SK-N-SH (cell line): Measurements from ENCODE around the gene LAMC2. TPM values are rescaled to one million over a fixed set of nuclear protein-coding genes. Genes with fewer than 3 reads are reported as not detected.

Experiments used
- CTCF ChIA-PET: fragments of 300-600, 350-600 bp; formaldehyde crosslinking; extraction: SDS; loops from one replicate; lab custom pipeline; 2021; lab: Yijun Ruan, JAX
- POLR2A ChIA-PET: fragments of 350-600 bp; sonication (Branson Sonifier 250); formaldehyde crosslinking; extraction: SDS; loops from one replicate; lab custom pipeline; 2020; ENCODE audit warnings: antibody characterized with exemption, inconsistent platforms; lab: Yijun Ruan, JAX
- DNase-seq: peaks from one replicate; pipeline ENCODE4 v3.0.0; 2012
- H2AFZ ChIP-seq: fragments of 200-600 bp; sonication (generic); 2 replicates; pipeline ENCODE4 v1.8.1; 2016; ENCODE audit warnings: antibody characterized with exemption, mild to moderate bottlenecking, low read depth
- H3F3A ChIP-seq: fragments of 200-600 bp; sonication (generic); replicated peaks from 2 replicates; pipeline ENCODE3; 2016; ENCODE audit warnings: antibody characterized with exemption, mild to moderate bottlenecking; ENCODE audit not compliant: insufficient read depth
- H3K27ac ChIP-seq, 2 experiments: fragments of 200-500 bp in 1 of 2; fragments of 200-600 bp in 1 of 2; sonication (Bioruptor generic) in 1 of 2; sonication (generic), shearing (Covaris generic) in 1 of 2; 2 replicates each; pipeline versions ENCODE4 v1.5.1 to v1.6.1; 2014 to 2016; ENCODE audit warnings: low read depth in 2 of 2, inconsistent platforms in 1 of 2, low read length in 1 of 2, mild to moderate bottlenecking in 1 of 2, mixed read lengths in 1 of 2
- H3K27me3 ChIP-seq: fragments of 200-600 bp; sonication (generic), shearing (Covaris generic); 2 replicates; pipeline ENCODE4 v1.6.1; 2016; ENCODE audit warnings: mixed run types; ENCODE audit not compliant: insufficient read depth
- H3K36me3 ChIP-seq, 2 experiments: fragments of 200-500 bp in 1 of 2; fragments of 200-600 bp in 1 of 2; sonication (Bioruptor generic) in 1 of 2; sonication (generic) in 1 of 2; replicated peaks in 1 of 2; 2 replicates each; pipeline versions ENCODE3 to v1.5.1; 2014 to 2016; ENCODE audit warnings: low read length in 1 of 2, mild to moderate bottlenecking in 1 of 2; ENCODE audit not compliant: insufficient read depth in 2 of 2, control insufficient read depth in 1 of 2
- H3K4me1 ChIP-seq, 2 experiments: fragments of 200-500 bp in 1 of 2; fragments of 200-600 bp in 1 of 2; sonication (Bioruptor generic) in 1 of 2; sonication (generic), shearing (Covaris generic) in 1 of 2; 2 replicates each; pipeline versions ENCODE4 v1.5.1 to v1.6.1; 2014 to 2016; ENCODE audit warnings: low read depth in 1 of 2, low read length in 1 of 2, mixed run types in 1 of 2; ENCODE audit not compliant: insufficient read depth in 2 of 2, control insufficient read depth in 1 of 2
- H3K4me2 ChIP-seq: fragments of 200-600 bp; sonication (generic), shearing (Covaris generic); 2 replicates; pipeline ENCODE4 v1.6.1; 2017; ENCODE audit warnings: mixed run types
- H3K4me3 ChIP-seq, 2 experiments: fragments of 200-500 bp in 1 of 2; fragments of 200-600 bp in 1 of 2; sonication (Bioruptor generic) in 1 of 2; sonication (generic), shearing (Covaris generic) in 1 of 2; 2 replicates each; pipeline versions ENCODE4 v1.5.1 to v1.8.1; 2014 to 2016; ENCODE audit warnings: low read depth in 2 of 2, inconsistent platforms in 1 of 2, low read length in 1 of 2, mild to moderate bottlenecking in 1 of 2, mixed read lengths in 1 of 2, moderate library complexity in 1 of 2
- H3K79me2 ChIP-seq: fragments of 200-600 bp; sonication (generic); 2 replicates; pipeline ENCODE4 v1.8.1; 2017; ENCODE audit warnings: mild to moderate bottlenecking; ENCODE audit not compliant: insufficient read depth
- H3K9ac ChIP-seq: fragments of 200-600 bp; sonication (generic); 2 replicates; pipeline ENCODE4 v1.6.1; 2017; ENCODE audit warnings: mixed run types
- H3K9me2 ChIP-seq: fragments of 200-600 bp; sonication (generic); 2 replicates; pipeline ENCODE4 v1.6.1; 2017; ENCODE audit warnings: mixed run types
- H3K9me3 ChIP-seq: fragments of 200-600 bp; sonication (generic); 2 replicates; pipeline ENCODE4 v1.6.1; 2017; ENCODE audit warnings: mixed run types, mild to moderate bottlenecking, moderate library complexity
- H4K20me1 ChIP-seq: fragments of 200-600 bp; sonication (generic); 2 replicates; pipeline ENCODE4 v1.6.1; 2017; ENCODE audit warnings: mild to moderate bottlenecking, mixed run types; ENCODE audit not compliant: insufficient read depth
- ELF1 ChIP-seq: IDR thresholded peaks from 2 replicates; pipeline ENCODE4 v1.4.0; 2012
- EP300 ChIP-seq, 2 experiments: IDR thresholded peaks; 2 replicates each; pipeline versions ENCODE4 v1.4.0 to v1.6.1; 2012; ENCODE audit warnings: borderline replicate concordance in 1 of 2, low read depth in 1 of 2, low read length in 1 of 2
- EZH2phosphoT487 ChIP-seq: fragments of 200-600 bp; sonication (generic); IDR thresholded peaks from 2 replicates; pipeline ENCODE4 v1.6.1; 2017; ENCODE audit warnings: low read depth, mixed run types, mild to moderate bottlenecking, antibody characterized with exemption, moderate library complexity, borderline replicate concordance
- FOSL2 ChIP-seq: IDR thresholded peaks from 2 replicates; pipeline ENCODE4 v1.4.0; 2012; ENCODE audit warnings: low read depth, mild to moderate bottlenecking, moderate library complexity, borderline replicate concordance
- FOXJ3 ChIP-seq: sonication (generic); formaldehyde crosslinking; IDR thresholded peaks from 2 replicates; pipeline ENCODE4 v1.5.1; 2020; ENCODE audit warnings: mild to moderate bottlenecking, missing genetic modification reagents
- GATA2 ChIP-seq: sonication (generic); formaldehyde crosslinking; IDR thresholded peaks from 2 replicates; pipeline ENCODE4 v1.5.0; 2020; ENCODE audit warnings: mild to moderate bottlenecking, missing genetic modification reagents
- IRF3 ChIP-seq: fragments of 150-350 bp; IDR thresholded peaks from 2 replicates; pipeline ENCODE4 v1.6.1; 2016; ENCODE audit warnings: mild to moderate bottlenecking, low read depth, low read length
- JUND ChIP-seq: IDR thresholded peaks from 2 replicates; pipeline ENCODE4 v1.4.0; 2012
- NFIC ChIP-seq: IDR thresholded peaks from 2 replicates; pipeline ENCODE4 v1.4.0; 2012; ENCODE audit warnings: borderline replicate concordance
- NRF1 ChIP-seq: IDR thresholded peaks from 2 replicates; pipeline ENCODE4 v1.6.1; 2012; ENCODE audit warnings: low read depth, mild to moderate bottlenecking, low read length
- POLR2AphosphoS5 ChIP-seq: IDR thresholded peaks from 2 replicates; pipeline ENCODE4 v1.6.1; 2012; ENCODE audit warnings: low read depth, low read length
- RAD21 ChIP-seq: IDR thresholded peaks from 2 replicates; pipeline ENCODE4 v1.6.1; 2012; ENCODE audit warnings: mild to moderate bottlenecking, low read length
- RCOR1 ChIP-seq: fragments of 150-350 bp; IDR thresholded peaks from 2 replicates; pipeline ENCODE4 v1.6.1; 2017; ENCODE audit warnings: antibody characterized with exemption, low read length
- REST ChIP-seq: IDR thresholded peaks from 2 replicates; pipeline ENCODE4 v1.6.1; 2012; ENCODE audit warnings: mild to moderate bottlenecking, low read depth, low read length, moderate library complexity
- RFX5 ChIP-seq: IDR thresholded peaks from 2 replicates; pipeline ENCODE4 v1.6.1; 2012; ENCODE audit warnings: mild to moderate bottlenecking, improper control_type of control experiment, low read length
- SIN3A ChIP-seq: IDR thresholded peaks from 2 replicates; pipeline ENCODE4 v1.6.1; 2012; ENCODE audit warnings: low read depth, mild to moderate bottlenecking, low read length, moderate library complexity, borderline replicate concordance
- SMC3 ChIP-seq: IDR thresholded peaks from 2 replicates; pipeline ENCODE4 v1.6.1; 2012; ENCODE audit warnings: low read depth, low read length, improper control_type of control experiment
- TAF1 ChIP-seq: IDR thresholded peaks from 2 replicates; pipeline ENCODE4 v1.6.1; 2012; ENCODE audit warnings: low read depth, mild to moderate bottlenecking, low read length, moderate library complexity, borderline replicate concordance
- YY1 ChIP-seq: IDR thresholded peaks from 2 replicates; pipeline ENCODE4 v1.4.0; 2012; ENCODE audit warnings: low read depth, mild to moderate bottlenecking
- ZBTB33 ChIP-seq: IDR thresholded peaks from 2 replicates; pipeline ENCODE4 v1.4.0; 2012; ENCODE audit warnings: low read depth, borderline replicate concordance
- WGBS: methylation state at CpG from one replicate; pipeline ENCODE4 v1.1.6; 2017; ENCODE audit warnings: low lambda C conversion rate; 5-methylcytosine and 5-hydroxymethylcytosine counted together
- polyA plus RNA-seq, 3 experiments: library from polyadenylated mRNA; depleted of rRNA; stranded (reverse); fragments of >200 nt; gene quantifications; 2 replicates each; pipeline ENCODE4 v1.2.3, GENCODE V29; 2012
- TF ChIP-seq, protein P1 (sequence below): IDR thresholded peaks from 2 replicates; pipeline ENCODE4; 2012
- TF ChIP-seq, protein P2 (sequence below): fragments of 200-600 bp; sonication (generic); IDR thresholded peaks from 2 replicates; pipeline ENCODE4 v1.6.1; 2017; ENCODE audit warnings: antibody characterized with exemption, mild to moderate bottlenecking, moderate library complexity

Gene LAMC2
- polyA plus RNA-seq, 1 of the 3 experiments (the other 2 are of a cell fraction), result 0.15 TPM

DNA sequence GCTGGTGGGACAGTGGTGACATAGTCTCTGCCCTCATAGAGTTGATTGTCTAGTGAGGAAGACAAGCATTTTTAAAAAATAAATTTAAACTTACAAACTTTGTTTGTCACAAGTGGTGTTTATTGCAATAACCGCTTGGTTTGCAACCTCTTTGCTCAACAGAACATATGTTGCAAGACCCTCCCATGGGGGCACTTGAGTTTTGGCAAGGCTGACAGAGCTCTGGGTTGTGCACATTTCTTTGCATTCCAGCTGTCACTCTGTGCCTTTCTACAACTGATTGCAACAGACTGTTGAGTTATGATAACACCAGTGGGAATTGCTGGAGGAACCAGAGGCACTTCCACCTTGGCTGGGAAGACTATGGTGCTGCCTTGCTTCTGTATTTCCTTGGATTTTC is 58.4 kb downstream of the LAMC2 start (continued):
- no peak for TF ChIP-seq TAF1
- TF ChIP-seq, protein P1, sequence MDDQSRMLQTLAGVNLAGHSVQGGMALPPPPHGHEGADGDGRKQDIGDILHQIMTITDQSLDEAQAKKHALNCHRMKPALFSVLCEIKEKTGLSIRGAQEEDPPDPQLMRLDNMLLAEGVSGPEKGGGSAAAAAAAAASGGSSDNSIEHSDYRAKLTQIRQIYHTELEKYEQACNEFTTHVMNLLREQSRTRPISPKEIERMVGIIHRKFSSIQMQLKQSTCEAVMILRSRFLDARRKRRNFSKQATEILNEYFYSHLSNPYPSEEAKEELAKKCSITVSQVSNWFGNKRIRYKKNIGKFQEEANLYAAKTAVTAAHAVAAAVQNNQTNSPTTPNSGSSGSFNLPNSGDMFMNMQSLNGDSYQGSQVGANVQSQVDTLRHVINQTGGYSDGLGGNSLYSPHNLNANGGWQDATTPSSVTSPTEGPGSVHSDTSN, result no peak
- no peak for TF ChIP-seq JUND
- TF ChIP-seq FOSL2, result no peak
- TF ChIP-seq, protein P2, sequence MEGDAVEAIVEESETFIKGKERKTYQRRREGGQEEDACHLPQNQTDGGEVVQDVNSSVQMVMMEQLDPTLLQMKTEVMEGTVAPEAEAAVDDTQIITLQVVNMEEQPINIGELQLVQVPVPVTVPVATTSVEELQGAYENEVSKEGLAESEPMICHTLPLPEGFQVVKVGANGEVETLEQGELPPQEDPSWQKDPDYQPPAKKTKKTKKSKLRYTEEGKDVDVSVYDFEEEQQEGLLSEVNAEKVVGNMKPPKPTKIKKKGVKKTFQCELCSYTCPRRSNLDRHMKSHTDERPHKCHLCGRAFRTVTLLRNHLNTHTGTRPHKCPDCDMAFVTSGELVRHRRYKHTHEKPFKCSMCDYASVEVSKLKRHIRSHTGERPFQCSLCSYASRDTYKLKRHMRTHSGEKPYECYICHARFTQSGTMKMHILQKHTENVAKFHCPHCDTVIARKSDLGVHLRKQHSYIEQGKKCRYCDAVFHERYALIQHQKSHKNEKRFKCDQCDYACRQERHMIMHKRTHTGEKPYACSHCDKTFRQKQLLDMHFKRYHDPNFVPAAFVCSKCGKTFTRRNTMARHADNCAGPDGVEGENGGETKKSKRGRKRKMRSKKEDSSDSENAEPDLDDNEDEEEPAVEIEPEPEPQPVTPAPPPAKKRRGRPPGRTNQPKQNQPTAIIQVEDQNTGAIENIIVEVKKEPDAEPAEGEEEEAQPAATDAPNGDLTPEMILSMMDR, result no peak
- no peak for TF ChIP-seq EP300 (IDR thresholded peaks at IDR 0.05; ENCODE audit: borderline replicate concordance in 1 of 2, low read depth in 1 of 2, low read length in 1 of 2)

GRCh38 chr1:183245357-183245756 is 59.3 kb downstream of the LAMC2 start:
- ChIA-PET CTCF (no interaction called here), POLR2A (no interaction called here)
- Histone ChIP-seq H3K9me2 (no peaks in the 10 kb centered on the region), H3K9ac (no peak overlapping the region), H4K20me1 (no peaks in the 10 kb centered on the region), H3F3A (no peaks in the 10 kb centered on the region), H3K36me3 (no peaks in the 10 kb centered on the region), H3K4me1 (no peaks in the 10 kb centered on the region), H2AFZ (no peak overlapping the region), H3K4me2 (no peak overlapping the region), H3K27ac (no peak overlapping the region), H3K4me3 (no peak overlapping the region), H3K9me3 (no peaks in the 10 kb centered on the region), H3K79me2 (no peaks in the 10 kb centered on the region), H3K27me3 (0 out of 2 replicates have a peak, but pooled peaks cover 4% of the 10 kb centered on the region)
- WGBS, result 58% methylated on average over 3 of the region's 3 CpGs
- no peak for DNase-seq
- TF ChIP-seq, protein P1, result no peak
- TF ChIP-seq RAD21, result no peak
- TF ChIP-seq FOXJ3 (CRISPR knock-in tag), result no peak
- no peak for TF ChIP-seq ELF1
- TF ChIP-seq RFX5, result no peak
- no peak for TF ChIP-seq NRF1
- no peak for TF ChIP-seq ZBTB33
- no peak for TF ChIP-seq TAF1
- no peak for TF ChIP-seq NFIC
- TF ChIP-seq YY1, result no peak
- TF ChIP-seq GATA2 (CRISPR knock-in tag), result no peak
- TF ChIP-seq EZH2phosphoT487, result no peak
- TF ChIP-seq SMC3, result no peak
- TF ChIP-seq RCOR1, result no peak
- no peak for TF ChIP-seq SIN3A
- no peak for TF ChIP-seq IRF3
- TF ChIP-seq REST, result no peak
- TF ChIP-seq POLR2AphosphoS5, result no peak
